IPS DF 4.7 (cell line): ENCODE results near the gene PLA2G6.
A peak's percentile ranks its signal among the peaks of the same experiment; 100 is the strongest.

Experiments used
- DNase-seq: peaks from one replicate; pipeline ENCODE4 v3.0.0-alpha.2; 2013; ENCODE audit warnings: low spot score; ENCODE audit errors: extremely low read depth

PLA2G6 gene

GRCh38 chr22:38181453-38182200 lies at the start of gene PLA2G6:
PLA2G6 (minus strand) TSS chr22:38181830; CDS start chr22:38169426, 12,404 bp downstream.
- peak; percentile 80 for DNase-seq

- DNase-seq, result no peak
Observed at GRCh38 chr22:38230916-38231315, 49.3 kb upstream of the PLA2G6 start.

- no peak for DNase-seq
Observed at GRCh38 chr22:38230108-38230825, 48.6 kb upstream of the PLA2G6 start.

GRCh38 chr22:38228873-38229740 lies 47.5 kb upstream of the PLA2G6 start:
- DNase-seq, result no peak

- DNase-seq, result no peak
Observed at GRCh38 chr22:38228326-38228872, 46.8 kb upstream of the PLA2G6 start.

GRCh38 chr22:38226853-38227649 lies 45.4 kb upstream of the PLA2G6 start:
- DNase-seq, result no peak

GRCh38 chr22:38223289-38223960 lies 41.8 kb upstream of the PLA2G6 start:
- no peak for DNase-seq

GRCh38 chr22:38222797-38223119 lies 41.1 kb upstream of the PLA2G6 start:
- DNase-seq, result no peak

GRCh38 chr22:38221908-38222796 lies 40.5 kb upstream of the PLA2G6 start:
- DNase-seq, result no peak

- no peak for DNase-seq
Observed at GRCh38 chr22:38221407-38221806, 39.8 kb upstream of the PLA2G6 start.

GRCh38 chr22:38220653-38221386 lies 39.2 kb upstream of the PLA2G6 start:
- no peak for DNase-seq

- DNase-seq, result no peak
Observed at GRCh38 chr22:38220163-38220562, 38.5 kb upstream of the PLA2G6 start.

- DNase-seq, result no peak
Observed at GRCh38 chr22:38219632-38220031, 38.0 kb upstream of the PLA2G6 start.

GRCh38 chr22:38218661-38219622 lies 37.3 kb upstream of the PLA2G6 start:
- no peak for DNase-seq

- DNase-seq, result no peak
Observed at GRCh38 chr22:38215156-38216038, 33.8 kb upstream of the PLA2G6 start.

- DNase-seq, result no peak
Observed at GRCh38 chr22:38214302-38215056, 32.8 kb upstream of the PLA2G6 start.
